GM12878 (cell line): ENCODE measurements around the gene TDRD12.

Experiments
- BHLHE40 ChIP-seq, 2 experiments: fragments of 450-650 bp in 1 of 2; IDR thresholded peaks; 2 replicates each; pipeline ENCODE4 v1.6.1; 2011 to 2017; ENCODE audit warnings: low read depth in 2 of 2, borderline replicate concordance in 1 of 2, improper control_type of control experiment in 1 of 2, low read length in 1 of 2, mild to moderate bottlenecking in 1 of 2
- CREB1 ChIP-seq: IDR thresholded peaks from 2 replicates; pipeline ENCODE4 v1.6.1; 2012; ENCODE audit warnings: low read depth, mild to moderate bottlenecking, inconsistent platforms
- CTCF ChIP-seq, 3 experiments: IDR thresholded peaks in 2 of 3; conservative IDR thresholded peaks in 1 of 3; 2 replicates each; pipeline ENCODE4 v1.5.1; 2011; ENCODE audit warnings: low read depth in 3 of 3, low read length in 3 of 3, mild to moderate bottlenecking in 3 of 3, control low read depth in 2 of 3, moderate library complexity in 2 of 3, inconsistent platforms in 1 of 3, mixed read lengths in 1 of 3; ENCODE audit not compliant: control insufficient read depth in 2 of 3, insufficient read depth in 1 of 3; ENCODE audit errors: extremely low read depth in 1 of 3
- EGR1 ChIP-seq, 2 experiments: IDR thresholded peaks; 1 replicate in 1 of 2; 2 replicates in 1 of 2; pipeline ENCODE4 v1.6.1; 2011 to 2012; ENCODE audit warnings: low read depth in 2 of 2, low read length in 2 of 2, borderline replicate concordance in 1 of 2, mild to moderate bottlenecking in 1 of 2, moderate library complexity in 1 of 2
- EP300 ChIP-seq, 2 experiments: fragments of 150-350 bp in 1 of 2; IDR thresholded peaks; 2 replicates each; pipeline ENCODE4 v1.6.1; 2011 to 2012; ENCODE audit warnings: low read depth in 2 of 2, low read length in 2 of 2, borderline replicate concordance in 1 of 2, improper control_type of control experiment in 1 of 2, inconsistent platforms in 1 of 2; ENCODE audit not compliant: control insufficient read depth in 1 of 2
- EZH2 ChIP-seq: IDR thresholded peaks from 2 replicates; pipeline ENCODE4 v1.6.1; 2012; ENCODE audit warnings: low read depth, mild to moderate bottlenecking, control low read depth, inconsistent platforms, low read length, borderline replicate concordance; ENCODE audit not compliant: control insufficient read depth
- LARP7 ChIP-seq: fragments of 450-650 bp; IDR thresholded peaks from 2 replicates; pipeline ENCODE4 v1.6.1; 2017; ENCODE audit warnings: mild to moderate bottlenecking
- MAX ChIP-seq: IDR thresholded peaks from 2 replicates; pipeline ENCODE4 v1.6.1; 2012; ENCODE audit warnings: low read depth, low read length, improper control_type of control experiment
- MXI1 ChIP-seq: fragments of 150-350 bp; IDR thresholded peaks from 2 replicates; pipeline ENCODE4 v1.6.1; 2011; ENCODE audit warnings: low read depth, mild to moderate bottlenecking, inconsistent platforms, low read length, improper control_type of control experiment
- RAD21 ChIP-seq: IDR thresholded peaks from 2 replicates; pipeline ENCODE4 v1.6.1; 2011; ENCODE audit warnings: mild to moderate bottlenecking, low read depth, low read length, moderate library complexity; ENCODE audit not compliant: insufficient read depth
- TCF7 ChIP-seq: IDR thresholded peaks from 2 replicates; pipeline ENCODE4 v1.6.1; 2014; ENCODE audit warnings: antibody characterized with exemption, borderline replicate concordance
- YY1 ChIP-seq: IDR thresholded peaks from 2 replicates; pipeline ENCODE4 v1.6.1; 2011; ENCODE audit warnings: low read depth, mild to moderate bottlenecking, low read length
- ZNF274 ChIP-seq: IDR thresholded peaks from one replicate; pipeline ENCODE4 v1.8.0; 2011; ENCODE audit not compliant: insufficient read length, insufficient read depth

- TF ChIP-seq CTCF (IDR thresholded peaks at IDR 0.05 in 2 of 3, conservative IDR thresholded peaks at IDR 0.05 in 1 of 3; ENCODE audit: control insufficient read depth in 2 of 3, extremely low read depth in 1 of 3, insufficient read depth in 1 of 3, low read depth in 3 of 3, low read length in 3 of 3) (no peak), CREB1 (no peak), ZNF274 (no peak), MAX (no peak), EGR1 (IDR thresholded peaks at IDR 0.05; ENCODE audit: borderline replicate concordance in 1 of 2, low read depth in 2 of 2, low read length in 2 of 2) (no peak), YY1 (no peak), RAD21 (no peak), MXI1 (no peak), EZH2 (no peak), BHLHE40 (IDR thresholded peaks at IDR 0.05; ENCODE audit: borderline replicate concordance in 1 of 2, low read depth in 2 of 2, low read length in 1 of 2) (no peak), EP300 (IDR thresholded peaks at IDR 0.05; ENCODE audit: borderline replicate concordance in 1 of 2, control insufficient read depth in 1 of 2, low read depth in 2 of 2, low read length in 2 of 2) (no peak), LARP7 (no peak), TCF7 (no peak)
These were observed at the start of gene TDRD12 for GRCh38 chr19:32719611-32720059.
